Hepatocyte (in vitro differentiated cells): ENCODE results near the gene APOLD1. TPM values are rescaled to one million over a fixed set of nuclear protein-coding genes. Genes with fewer than 3 reads are reported as not detected.
"Not testable (repeated sequence)": the region's sequence is repeated elsewhere in the genome, so short reads cannot be mapped to it uniquely, and the experiment has no call there.

Experiments
- DNase-seq: peaks from one replicate; pipeline ENCODE4 v3.0.0-alpha.2; 2016; ENCODE audit warnings: low spot score
- H2AFZ ChIP-seq: fragments of 200-600 bp; sonication (generic); 2 replicates; pipeline ENCODE4 v1.6.0; 2016; ENCODE audit warnings: antibody characterized with exemption, mild to moderate bottlenecking
- H3K27ac ChIP-seq: fragments of 200-600 bp; sonication (generic); 2 replicates; pipeline ENCODE4 v1.5.1; 2016; ENCODE audit warnings: mild to moderate bottlenecking
- H3K27me3 ChIP-seq: fragments of 200-600 bp; sonication (generic); 2 replicates; pipeline ENCODE4 v1.6.1; 2016
- H3K36me3 ChIP-seq: fragments of 200-600 bp; sonication (generic); replicated peaks from 2 replicates; pipeline ENCODE4 v1.5.1; 2016; ENCODE audit warnings: low read depth; ENCODE audit not compliant: insufficient read depth
- H3K4me1 ChIP-seq: fragments of 200-600 bp; sonication (generic); 2 replicates; pipeline ENCODE4 v1.5.1; 2016; ENCODE audit warnings: mild to moderate bottlenecking, moderate library complexity; ENCODE audit not compliant: insufficient read depth
- H3K4me2 ChIP-seq: fragments of 200-600 bp; sonication (generic); 2 replicates; pipeline ENCODE4 v1.6.0; 2016
- H3K4me3 ChIP-seq: fragments of 200-600 bp; sonication (generic); 2 replicates; pipeline ENCODE4 v1.5.1; 2016; ENCODE audit warnings: mild to moderate bottlenecking
- H3K79me2 ChIP-seq: fragments of 200-600 bp; sonication (generic); 2 replicates; pipeline ENCODE4 v1.6.0; 2017; ENCODE audit warnings: mild to moderate bottlenecking
- H3K9me2 ChIP-seq: fragments of 200-600 bp; sonication (generic); replicated peaks from 2 replicates; pipeline ENCODE4 v1.6.0; 2017; ENCODE audit warnings: mild to moderate bottlenecking; ENCODE audit not compliant: insufficient read depth
- H3K9me3 ChIP-seq: fragments of 200-600 bp; sonication (generic); 2 replicates; pipeline ENCODE4 v1.5.1; 2016; ENCODE audit warnings: low read depth, mild to moderate bottlenecking
- H4K20me1 ChIP-seq: fragments of 200-600 bp; sonication (generic); 2 replicates; pipeline ENCODE4 v1.6.0; 2016; ENCODE audit warnings: mild to moderate bottlenecking; ENCODE audit not compliant: insufficient read depth, poor library complexity, severe bottlenecking
- EZH2 ChIP-seq: fragments of 200-600 bp; sonication (generic); IDR thresholded peaks from 2 replicates; pipeline ENCODE4 v1.6.1; 2016; ENCODE audit warnings: antibody characterized with exemption, mild to moderate bottlenecking, borderline replicate concordance
- EZH2phosphoT487 ChIP-seq: fragments of 200-600 bp; sonication (generic); IDR thresholded peaks from one replicate; pipeline ENCODE4 v1.6.1; 2018; ENCODE audit warnings: antibody characterized with exemption, mild to moderate bottlenecking, low read depth, moderate library complexity; ENCODE audit not compliant: unreplicated experiment, severe bottlenecking
- WGBS: methylation state at CpG from one replicate; pipeline ENCODE4 v1.1.6; 2016; ENCODE audit warnings: low lambda C conversion rate; ENCODE audit errors: missing lambda C conversion rate; 5-methylcytosine and 5-hydroxymethylcytosine counted together
- polyA plus RNA-seq: library from polyadenylated mRNA; unstranded; fragments of >200 nt; fragmentation: Nextera tagmentation; extraction: Ambion mirVana; gene quantifications from 2 replicates; pipeline ENCODE4 v1.2.1, GENCODE V29; 2016
- total RNA-seq: library from RNA; depleted of rRNA; stranded (reverse); fragments of >200 nt; gene quantifications from 2 replicates; pipeline ENCODE4 v1.2.3, GENCODE V29; 2014
- TF ChIP-seq, protein P1 (sequence below): fragments of 200-600 bp; sonication (generic); IDR thresholded peaks from 2 replicates; pipeline ENCODE4 v1.5.1; 2016; ENCODE audit warnings: antibody characterized with exemption, mild to moderate bottlenecking; ENCODE audit not compliant: poor library complexity

Gene APOLD1
- total and polyA plus RNA-seq, 2 experiments from 2014 or later = 1.5 to 6.0 TPM

GRCh38 chr12:12818701-12819100 is 33.2 kb downstream of the APOLD1 start:
- Histone ChIP-seq H3K4me1 (peaks cover 25% of the 10 kb centered on the region), H2AFZ (no peak overlapping the region), H3K36me3 (no peaks in the 10 kb centered on the region), H3K27me3 (no peaks in the 10 kb centered on the region), H3K9me3 (no peaks in the 10 kb centered on the region), H3K9me2 (no peaks in the 10 kb centered on the region), H3K4me3 (no peak overlapping the region), H3K79me2 (peaks cover 74% of the 10 kb centered on the region), H3K4me2 (no peak overlapping the region), H4K20me1 (peaks cover 7% of the 10 kb centered on the region), H3K27ac (peak overlapping the region; percentile 63)
- WGBS = 96% methylated on average over 4 of the region's 4 CpGs
- no peak for DNase-seq
- TF ChIP-seq, protein P1, sequence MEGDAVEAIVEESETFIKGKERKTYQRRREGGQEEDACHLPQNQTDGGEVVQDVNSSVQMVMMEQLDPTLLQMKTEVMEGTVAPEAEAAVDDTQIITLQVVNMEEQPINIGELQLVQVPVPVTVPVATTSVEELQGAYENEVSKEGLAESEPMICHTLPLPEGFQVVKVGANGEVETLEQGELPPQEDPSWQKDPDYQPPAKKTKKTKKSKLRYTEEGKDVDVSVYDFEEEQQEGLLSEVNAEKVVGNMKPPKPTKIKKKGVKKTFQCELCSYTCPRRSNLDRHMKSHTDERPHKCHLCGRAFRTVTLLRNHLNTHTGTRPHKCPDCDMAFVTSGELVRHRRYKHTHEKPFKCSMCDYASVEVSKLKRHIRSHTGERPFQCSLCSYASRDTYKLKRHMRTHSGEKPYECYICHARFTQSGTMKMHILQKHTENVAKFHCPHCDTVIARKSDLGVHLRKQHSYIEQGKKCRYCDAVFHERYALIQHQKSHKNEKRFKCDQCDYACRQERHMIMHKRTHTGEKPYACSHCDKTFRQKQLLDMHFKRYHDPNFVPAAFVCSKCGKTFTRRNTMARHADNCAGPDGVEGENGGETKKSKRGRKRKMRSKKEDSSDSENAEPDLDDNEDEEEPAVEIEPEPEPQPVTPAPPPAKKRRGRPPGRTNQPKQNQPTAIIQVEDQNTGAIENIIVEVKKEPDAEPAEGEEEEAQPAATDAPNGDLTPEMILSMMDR = no peak
- no peak for TF ChIP-seq EZH2
- no peak for TF ChIP-seq EZH2phosphoT487

DNA sequence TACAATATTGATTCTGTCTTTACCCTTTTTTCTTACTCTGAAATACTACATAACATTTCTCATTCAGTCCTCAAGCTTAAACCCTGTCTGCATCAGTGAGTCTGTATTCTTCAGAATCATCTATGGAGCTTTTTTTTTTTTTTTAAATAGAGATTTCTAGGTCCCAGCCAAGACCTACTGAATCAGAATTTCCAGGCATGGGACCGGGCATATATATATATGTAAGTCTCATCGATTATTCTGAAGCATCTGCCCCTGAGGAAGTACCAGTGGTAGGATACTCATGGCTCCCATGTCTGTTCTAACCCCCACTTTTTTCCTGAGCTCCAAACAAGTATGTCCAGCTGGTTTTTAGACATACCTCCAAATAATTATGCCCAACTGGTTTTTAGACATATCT is 33.8 kb downstream of the APOLD1 start:
- peaks cover 22% of the 10 kb centered on the region for H3K4me1 ChIP-seq
- no peak overlapping the region for H3K4me2 ChIP-seq
- no peak overlapping the region for H3K4me3 ChIP-seq
- peak overlapping the region; percentile 63 for H3K27ac ChIP-seq
- no peaks in the 10 kb centered on the region for H3K9me2 ChIP-seq
- WGBS = 100% methylated on average over 2 of the region's 2 CpGs
- H3K27me3 ChIP-seq = no peaks in the 10 kb centered on the region
- no peaks in the 10 kb centered on the region for H3K36me3 ChIP-seq
- peaks cover 7% of the 10 kb centered on the region for H4K20me1 ChIP-seq
- DNase-seq = no peak
- H3K79me2 ChIP-seq = peaks cover 69% of the 10 kb centered on the region
- H2AFZ ChIP-seq = no peak overlapping the region
- TF ChIP-seq EZH2phosphoT487 (no peak), EZH2 (no peak)
- TF ChIP-seq, protein P1 = no peak
- no peaks in the 10 kb centered on the region for H3K9me3 ChIP-seq

DNA sequence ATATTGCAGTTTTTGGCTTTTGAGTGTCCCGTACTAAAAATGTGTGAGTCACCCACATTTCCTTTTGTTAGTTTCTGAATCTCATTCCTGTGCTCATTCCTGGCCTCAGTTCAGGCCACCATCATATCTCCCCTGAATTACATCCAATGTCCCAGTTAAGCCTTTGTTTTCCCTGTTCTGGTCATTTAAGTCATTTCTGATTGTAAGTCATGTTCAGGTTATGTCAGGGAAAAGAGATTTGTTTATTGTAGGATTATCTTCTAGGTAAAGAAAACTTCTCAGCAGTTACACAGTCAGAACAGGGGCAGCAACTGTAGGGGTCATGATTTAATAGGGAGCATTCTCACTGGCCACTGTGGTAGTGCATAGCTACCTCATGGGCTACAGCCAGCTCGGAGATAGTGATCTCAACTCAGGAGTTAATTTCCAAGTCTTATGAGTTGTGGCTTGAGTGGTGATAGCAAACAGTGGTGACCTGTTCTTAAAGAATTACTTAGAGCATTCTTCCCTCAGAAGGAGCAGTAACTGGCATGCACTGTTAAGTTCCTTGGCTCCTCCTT is 34.4 kb downstream of the APOLD1 start:
- Histone ChIP-seq H3K36me3 (no peaks in the 10 kb centered on the region), H3K9me2 (no peaks in the 10 kb centered on the region), H3K4me1 (peaks cover 19% of the 10 kb centered on the region), H2AFZ (no peak overlapping the region), H3K79me2 (peaks cover 63% of the 10 kb centered on the region), H3K4me3 (no peak overlapping the region), H3K27me3 (no peaks in the 10 kb centered on the region), H3K4me2 (peak overlapping the region; percentile 28), H3K9me3 (no peaks in the 10 kb centered on the region), H4K20me1 (peaks cover 7% of the 10 kb centered on the region), H3K27ac (peak overlapping the region; percentile 63)
- WGBS = 34% methylated on average over 2 of the region's 2 CpGs
- DNase-seq = peak; percentile 57
- no peak for TF ChIP-seq EZH2phosphoT487
- TF ChIP-seq, protein P1 = no peak
- no peak for TF ChIP-seq EZH2

- H2AFZ ChIP-seq, H3K9me2 ChIP-seq, H3K4me3 ChIP-seq, H4K20me1 ChIP-seq, H3K9me3 ChIP-seq, H3K27me3 ChIP-seq, H3K36me3 ChIP-seq, DNase-seq: not testable (repeated sequence)
- H3K27ac ChIP-seq = peak overlapping the region; percentile 63
- peaks cover 19% of the 10 kb centered on the region for H3K4me1 ChIP-seq
- H3K79me2 ChIP-seq = peaks cover 57% of the 10 kb centered on the region
- H3K4me2 ChIP-seq = peak overlapping the region; percentile 28
- WGBS = 95% methylated on average over 11 of the region's 11 CpGs
These were observed 34.9 kb downstream of the APOLD1 start for GRCh38 chr12:12820376-12820775.
